UCSD-AML1 (cell line): Measurements from ENCODE around the gene MCAT.
A peak's percentile ranks its signal among the peaks of the same experiment; 100 is the strongest.
"Not testable (repeated sequence)": the region's sequence is repeated elsewhere in the genome, so short reads cannot be mapped to it uniquely, and the experiment has no call there.

Source experiments
- DNase-seq: peaks from one replicate; lab custom pipeline; 2025; ENCODE audit not compliant: unreplicated experiment; lab: John Stamatoyannopoulos, UW

The MCAT gene

DNA sequence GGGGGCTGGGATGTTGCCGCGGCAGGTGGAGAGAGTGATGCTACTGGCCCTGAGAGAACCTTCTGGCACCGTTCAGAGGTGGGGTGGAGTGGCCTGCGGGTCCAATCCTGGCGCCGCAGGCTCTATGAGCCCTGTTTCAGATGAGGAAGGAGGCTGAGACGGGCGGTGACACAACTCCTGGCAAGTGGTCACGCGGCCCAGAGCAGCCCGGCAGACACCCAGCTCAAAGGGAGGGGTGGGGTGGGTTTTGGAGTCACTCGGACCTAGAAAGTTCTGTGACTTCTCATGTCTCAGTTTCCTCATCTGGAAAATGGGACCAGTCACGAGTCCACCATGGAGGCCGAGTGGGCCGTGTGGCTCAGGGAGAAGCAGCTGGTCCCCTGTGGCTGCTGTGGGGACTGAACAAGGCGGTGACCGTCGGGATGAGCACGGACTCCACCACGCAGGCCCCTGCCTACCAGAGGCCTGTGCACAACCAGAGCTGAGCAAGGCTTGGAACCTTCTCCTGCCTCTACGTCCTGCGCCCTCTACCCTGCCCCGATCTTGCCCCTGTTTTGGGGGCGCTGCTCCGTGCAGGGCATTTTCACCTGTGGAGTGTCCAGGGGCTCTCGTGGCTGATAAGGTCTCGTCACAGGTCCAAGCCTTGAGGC, 11.8 kb upstream of the MCAT start:
- DNase-seq = no peak

DNA sequence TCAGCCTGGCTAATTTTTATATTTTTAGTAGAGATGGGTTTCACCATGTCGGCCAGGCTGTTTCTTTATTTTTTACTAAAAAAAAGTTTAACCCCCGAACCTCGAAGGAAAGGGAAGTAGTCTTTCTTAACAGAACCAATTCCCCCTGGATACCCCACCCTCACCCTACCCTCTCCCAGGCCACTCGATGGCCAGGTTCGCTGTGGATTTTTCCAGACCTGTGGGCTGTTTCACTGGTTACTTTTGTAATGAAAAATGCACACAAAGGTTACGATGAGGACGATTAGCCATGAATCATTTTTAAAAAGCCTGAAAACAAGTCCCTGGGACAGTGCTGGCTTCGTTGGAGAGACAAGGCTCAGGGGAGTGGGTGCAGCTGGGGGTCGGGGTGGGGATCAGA, 10.7 kb upstream of the MCAT start:
- no peak for DNase-seq

DNA sequence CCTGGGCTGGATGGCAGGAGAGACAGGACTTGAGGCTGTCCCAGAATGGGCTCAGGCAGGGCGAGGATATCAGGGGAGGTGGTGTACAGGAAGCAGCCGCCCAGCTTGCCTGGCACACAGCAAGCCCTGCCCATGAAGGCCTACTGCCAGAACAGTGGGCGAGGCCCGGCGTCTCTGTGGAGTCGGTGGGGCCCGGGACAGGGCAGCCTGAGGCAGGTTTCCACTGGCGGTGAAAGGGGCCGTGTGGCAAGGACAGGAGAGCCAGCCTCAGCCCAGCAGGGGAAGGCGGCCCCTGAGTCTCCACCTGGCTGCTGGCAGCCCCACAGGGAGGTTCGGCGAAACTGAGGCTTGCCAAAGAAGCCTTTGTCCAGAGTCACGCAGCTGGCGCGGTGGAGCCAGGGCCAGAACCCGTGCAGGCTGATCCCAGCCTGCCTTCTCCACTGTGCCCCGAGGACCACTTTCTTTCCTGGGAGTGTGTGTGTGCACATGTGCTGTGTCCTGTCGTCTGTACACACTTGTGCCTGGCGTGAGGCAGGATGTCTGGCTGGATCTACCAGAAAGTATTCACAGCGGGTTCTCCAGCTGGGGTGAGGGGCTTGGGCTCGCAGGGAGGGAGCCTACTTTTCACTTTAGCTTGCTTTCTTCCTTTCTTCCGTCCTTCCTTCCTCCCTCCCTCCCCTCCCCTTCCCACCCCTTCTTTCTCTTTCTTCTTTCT, 9.3 kb upstream of the MCAT start:
- peak; percentile 52 for DNase-seq

DNA sequence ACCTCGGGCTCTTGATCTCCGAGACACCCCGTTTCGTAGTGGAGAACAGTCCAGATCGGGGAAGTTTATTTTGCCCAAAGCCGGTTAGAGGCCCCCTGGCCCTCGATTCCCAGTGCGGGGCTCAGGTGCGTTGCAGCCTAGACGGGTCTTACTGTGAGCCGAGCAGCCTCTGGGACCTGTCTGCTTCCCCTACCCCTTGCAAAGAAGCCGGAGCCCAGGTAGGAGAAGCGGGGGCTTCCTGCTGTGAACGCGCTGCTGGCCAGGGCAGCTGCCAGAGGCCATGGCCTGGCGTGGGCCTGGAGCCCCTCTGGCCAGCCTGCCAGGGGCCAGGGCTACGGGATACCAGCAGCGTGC, 8.8 kb upstream of the MCAT start:
- no peak for DNase-seq

DNA sequence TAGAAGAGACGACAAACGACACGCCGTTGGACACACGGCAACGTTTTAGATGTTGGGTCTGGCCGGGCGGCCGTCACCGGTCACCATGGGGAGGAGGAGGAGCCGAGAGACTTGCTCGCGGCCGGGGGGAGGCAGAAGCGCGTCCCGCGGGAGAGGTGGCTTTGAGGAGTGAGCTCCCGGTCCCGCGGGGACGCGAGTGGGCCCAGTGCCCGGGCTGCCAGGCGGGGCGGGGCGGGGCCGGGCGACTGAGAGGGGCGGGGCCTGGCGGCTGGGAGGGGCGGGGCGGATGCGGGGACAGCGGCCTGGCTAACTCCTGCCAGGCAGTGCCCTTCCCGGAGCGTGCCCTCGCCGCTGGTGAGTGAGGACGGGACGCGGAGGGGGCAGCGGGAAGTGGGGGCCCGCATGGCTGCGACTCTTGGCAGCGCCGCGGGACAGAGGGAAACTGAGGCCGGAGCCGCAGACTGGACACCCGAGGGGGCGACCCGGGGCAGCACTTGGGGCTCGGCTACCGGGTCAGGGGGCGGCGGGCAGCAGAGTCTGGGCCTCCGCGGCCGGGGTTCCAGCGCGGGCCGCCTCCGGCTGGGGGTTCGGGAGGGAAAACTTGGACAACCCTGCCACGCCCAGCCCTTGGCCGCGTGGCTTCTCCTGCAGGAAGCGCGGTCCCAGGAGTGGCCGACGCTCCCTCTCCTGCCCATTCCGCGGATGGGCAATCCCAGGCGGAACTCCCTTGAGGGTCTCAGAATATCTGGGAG, 8.2 kb upstream of the MCAT start, which contains the start of gene TSPO:
TSPO (plus strand) TSS at position 309 of the 752 bp plus-strand sequence. CDS start 7,680 bp downstream, outside the sequence.
- peak; percentile 62 for DNase-seq

DNA sequence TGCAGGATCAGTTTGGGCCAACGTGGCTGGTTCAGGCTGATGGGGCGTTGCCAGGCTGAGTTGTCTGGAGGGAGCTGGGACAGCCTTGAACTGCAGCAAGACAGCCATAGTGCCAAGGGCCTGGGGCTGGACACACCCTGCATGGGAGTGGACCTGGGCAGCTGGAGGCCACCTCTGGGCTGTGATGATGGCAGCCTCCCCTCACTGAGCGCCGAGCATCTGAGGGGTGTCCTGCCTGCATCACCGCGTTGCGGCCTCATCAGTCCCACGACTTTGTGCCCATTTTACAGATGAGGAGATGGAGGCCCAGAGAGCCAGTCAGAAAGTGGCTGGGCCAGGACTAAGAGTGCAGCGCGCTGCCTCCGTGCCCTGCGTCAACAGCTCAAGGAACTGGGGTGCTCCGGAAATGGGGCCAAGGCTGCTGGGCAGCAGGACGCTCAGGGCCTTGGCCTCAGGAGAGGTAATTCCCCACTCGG, 7.6 kb upstream of the MCAT start:
- DNase-seq = no peak

DNA sequence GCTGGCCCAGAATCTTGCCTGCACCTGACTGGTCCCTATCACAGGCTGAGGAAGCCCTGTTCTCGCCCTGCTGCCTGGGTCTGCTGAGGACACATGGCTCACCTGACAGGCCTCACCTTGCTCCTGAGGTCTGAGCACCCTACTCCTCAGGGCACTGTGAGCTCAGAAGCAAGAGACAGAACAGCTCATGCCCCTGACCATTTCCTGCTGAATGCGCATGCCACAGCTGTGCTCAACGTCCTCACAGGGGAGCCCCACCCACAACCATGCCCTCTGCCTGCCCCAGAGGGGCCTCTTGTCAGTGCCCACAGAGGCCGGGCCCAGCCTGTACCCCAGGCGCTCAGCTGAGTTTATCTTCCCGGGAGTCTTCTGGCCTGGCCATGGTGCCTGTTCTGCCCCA, 5.4 kb upstream of the MCAT start:
- no peak for DNase-seq

DNA sequence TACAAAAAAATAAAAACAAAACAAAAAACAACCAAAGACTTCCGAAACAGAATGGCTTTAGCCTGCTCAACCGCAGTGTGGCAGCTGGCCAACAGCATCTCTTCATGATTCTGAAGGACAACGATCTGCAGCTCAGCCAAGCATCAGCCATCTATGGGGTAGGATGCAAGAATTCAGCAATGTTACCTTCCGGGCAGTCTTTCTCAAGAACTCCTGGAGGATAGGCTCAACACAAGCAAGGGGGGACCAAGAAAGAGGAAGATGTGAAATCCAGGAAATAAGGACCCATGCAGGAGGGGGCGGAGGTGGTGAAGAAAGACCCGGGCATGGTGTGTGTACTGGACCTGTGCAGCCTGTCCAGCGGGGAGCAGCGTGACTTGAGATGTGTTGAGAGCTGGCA, 4.6 kb upstream of the MCAT start:
- DNase-seq = no peak

DNA sequence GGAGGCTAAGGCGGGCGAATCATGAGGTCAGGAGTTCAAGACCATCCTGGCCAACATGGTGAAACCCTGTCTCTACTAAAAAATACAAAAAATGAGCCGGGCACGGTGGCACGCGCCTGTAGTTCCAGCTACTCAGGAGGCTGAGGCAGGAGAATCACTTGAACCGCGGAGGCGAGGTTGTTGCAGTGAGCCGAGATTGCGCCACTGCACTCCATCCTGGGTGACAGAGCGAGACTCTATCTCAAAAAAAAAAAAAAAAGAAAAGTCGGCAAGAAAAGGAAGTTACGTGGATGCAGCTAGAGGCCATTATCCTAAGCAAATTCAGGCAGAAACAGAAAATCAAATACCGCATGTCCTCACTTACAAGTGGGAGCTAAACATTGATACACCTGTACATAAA, 3.1 kb upstream of the MCAT start:
- DNase-seq = not testable (repeated sequence)

DNA sequence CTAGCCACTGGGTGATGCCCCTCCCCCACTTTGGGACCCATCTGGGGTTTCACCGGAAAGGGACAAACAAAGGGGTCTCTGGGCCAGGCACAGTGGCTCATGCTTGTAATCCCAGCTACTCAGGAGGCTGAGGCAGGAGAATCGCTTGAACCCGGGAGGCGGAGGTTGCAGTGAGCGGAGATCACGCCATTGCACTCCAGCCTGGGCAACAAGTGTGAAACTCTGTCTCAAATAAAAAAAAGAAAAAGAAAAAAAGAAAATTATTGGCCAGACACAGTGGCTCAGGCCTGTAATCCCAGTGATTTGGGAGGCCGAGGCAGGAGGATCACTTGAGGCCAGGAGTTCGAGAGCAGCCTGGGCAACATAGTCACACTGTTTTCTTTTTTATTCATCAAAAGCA, 2.2 kb upstream of the MCAT start:
- DNase-seq = not testable (repeated sequence)

DNA sequence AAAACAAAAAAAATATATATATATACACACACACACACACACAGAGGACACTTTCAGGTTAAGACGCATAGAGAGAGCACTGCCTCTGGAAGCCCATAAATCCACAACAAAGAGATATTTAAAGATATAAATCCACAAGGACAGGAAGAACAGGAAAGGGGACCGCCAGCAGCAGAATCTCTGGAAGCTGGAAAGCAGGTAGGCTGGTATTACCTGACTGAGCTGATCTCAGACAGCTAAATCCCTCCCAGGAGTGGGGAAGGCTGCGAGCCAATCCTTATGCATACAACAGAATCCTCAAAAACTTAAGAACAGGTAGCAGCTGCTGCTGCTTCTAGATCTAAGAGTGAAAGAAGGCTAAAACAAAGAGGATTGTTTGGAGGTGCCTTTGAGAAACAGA, 1.8 kb upstream of the MCAT start:
- no peak for DNase-seq

DNA sequence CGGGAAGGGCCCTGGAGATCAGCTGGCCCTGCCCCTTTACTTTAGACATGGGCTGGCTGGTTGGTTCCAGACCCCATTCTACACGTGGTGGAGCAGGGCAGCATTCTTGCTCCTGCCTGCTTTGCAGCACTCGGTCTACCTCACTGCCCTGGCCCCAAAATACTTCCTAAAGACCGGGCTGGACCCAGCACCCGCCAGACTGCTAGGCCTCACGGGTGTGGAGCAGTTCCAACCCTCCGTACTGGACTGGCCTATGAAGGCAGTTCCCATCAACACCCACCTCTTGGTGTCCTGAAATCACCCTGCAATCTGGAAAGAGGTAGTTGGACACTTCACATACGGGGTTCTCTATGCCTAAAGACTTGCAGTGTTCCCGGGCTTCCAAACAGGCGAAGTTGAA, 6.4 kb downstream of the MCAT start:
- DNase-seq = no peak

DNA sequence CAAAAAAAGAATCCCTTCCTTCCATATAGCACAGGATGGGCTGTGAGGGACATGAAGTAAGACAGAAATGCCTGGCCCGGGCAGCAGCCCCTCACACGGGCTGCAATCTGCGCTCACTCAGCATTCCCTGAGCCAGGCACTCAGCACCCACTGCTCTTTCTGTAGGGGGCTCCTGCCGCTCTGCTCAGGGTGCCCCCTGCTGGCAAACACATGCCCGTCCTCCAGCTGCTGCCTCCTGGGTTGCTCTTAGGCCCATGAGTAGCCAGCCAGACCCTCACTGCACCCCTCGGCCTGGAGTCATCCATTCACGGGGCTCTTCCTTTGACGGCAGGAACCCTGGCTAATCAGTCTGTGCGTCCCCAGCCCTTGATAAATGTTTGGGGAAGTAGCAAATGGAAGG, 6.9 kb downstream of the MCAT start:
- peak; percentile 69 for DNase-seq

DNA sequence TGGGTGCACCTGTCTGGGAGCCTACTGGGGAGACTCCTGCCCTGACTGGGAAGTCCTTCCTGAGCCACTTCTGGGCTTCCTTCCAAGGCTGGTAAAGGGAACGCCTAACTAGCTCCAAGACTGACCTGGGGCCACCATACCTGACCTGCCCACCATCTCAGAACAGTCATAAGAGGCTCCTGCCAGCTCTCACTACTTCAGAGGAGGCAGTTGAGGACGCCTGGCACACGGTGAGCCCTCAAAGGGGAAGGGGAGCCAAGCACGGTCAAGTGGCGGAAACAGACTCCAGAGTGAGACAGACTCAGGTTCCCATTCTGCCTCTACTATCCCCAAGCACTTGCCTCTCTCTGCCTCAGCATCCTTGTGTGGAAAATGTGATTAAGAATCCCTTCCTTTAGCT, 7.6 kb downstream of the MCAT start:
- no peak for DNase-seq

DNA sequence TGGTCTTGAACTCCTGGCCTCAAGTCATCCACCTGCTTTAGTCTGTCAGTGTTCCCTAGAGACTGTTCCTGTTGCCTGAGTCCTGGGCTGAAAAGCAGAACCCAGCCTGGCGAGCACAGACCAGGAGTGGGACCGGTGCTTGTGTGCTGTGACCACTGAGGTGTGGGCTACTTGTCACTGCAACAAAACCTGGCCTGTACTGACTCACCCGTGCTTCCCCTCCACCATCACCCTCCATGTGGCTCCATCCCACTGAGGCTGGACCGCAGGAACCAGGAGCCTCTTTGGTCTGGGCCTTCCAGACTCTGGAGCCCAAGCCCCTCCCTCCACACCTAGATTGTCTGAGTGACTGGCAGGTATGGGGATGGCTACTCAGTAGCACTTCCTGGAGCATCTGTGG, 8.6 kb downstream of the MCAT start:
- no peak for DNase-seq

DNA sequence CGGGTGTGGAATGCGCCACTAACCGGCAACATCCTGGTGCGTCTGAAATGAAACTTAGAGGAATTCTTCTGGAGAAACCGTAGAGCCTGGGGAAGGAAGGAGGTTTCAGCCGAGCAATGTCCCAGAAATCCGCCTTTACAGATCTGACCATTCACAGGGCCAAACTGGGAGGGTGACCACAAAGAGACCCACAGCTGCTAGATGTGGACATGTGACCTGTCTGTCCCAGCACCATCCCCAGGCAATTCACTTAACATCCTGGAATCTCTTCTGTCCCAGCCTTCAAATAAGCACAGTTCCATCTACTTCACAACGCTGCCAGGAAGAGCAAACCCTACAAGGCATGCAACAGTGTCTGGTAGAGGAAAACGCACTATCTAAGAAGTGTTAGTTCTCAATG, 9.8 kb downstream of the MCAT start:
- DNase-seq = no peak

DNA sequence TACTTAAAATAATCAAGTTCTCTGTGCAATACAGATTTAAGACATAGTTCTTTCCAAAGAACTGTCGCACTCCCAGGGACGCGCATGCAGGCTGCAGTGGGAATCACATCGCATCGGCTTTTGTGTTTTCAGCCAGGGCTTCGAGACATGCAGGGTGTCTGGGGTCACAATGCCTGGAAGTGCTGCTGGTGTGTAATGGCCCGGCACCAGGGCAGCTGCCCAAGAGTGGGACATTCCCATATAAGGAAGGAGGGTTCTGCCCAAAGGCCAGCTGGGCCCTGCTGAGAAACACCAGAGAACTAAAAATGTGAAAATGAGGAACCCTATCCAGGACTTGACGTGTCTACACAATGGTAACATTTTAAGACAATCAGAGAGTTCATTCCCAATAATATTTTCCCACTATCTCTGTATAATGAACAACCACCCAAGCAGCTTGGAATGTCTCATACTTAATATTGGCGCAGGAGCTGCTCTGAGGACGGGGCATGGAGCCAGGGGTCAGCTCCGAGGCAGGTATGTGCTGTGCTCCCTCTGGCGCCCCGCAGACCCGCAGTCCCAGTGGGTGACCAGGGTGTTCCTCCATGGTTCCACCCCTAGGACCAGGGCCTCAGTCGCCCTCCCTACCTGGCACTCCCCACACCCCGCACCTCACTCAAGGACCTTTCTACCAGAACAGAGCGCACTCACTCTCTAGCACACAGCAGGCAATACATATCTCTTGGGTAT, 11.3 kb downstream of the MCAT start:
- DNase-seq = no peak

DNA sequence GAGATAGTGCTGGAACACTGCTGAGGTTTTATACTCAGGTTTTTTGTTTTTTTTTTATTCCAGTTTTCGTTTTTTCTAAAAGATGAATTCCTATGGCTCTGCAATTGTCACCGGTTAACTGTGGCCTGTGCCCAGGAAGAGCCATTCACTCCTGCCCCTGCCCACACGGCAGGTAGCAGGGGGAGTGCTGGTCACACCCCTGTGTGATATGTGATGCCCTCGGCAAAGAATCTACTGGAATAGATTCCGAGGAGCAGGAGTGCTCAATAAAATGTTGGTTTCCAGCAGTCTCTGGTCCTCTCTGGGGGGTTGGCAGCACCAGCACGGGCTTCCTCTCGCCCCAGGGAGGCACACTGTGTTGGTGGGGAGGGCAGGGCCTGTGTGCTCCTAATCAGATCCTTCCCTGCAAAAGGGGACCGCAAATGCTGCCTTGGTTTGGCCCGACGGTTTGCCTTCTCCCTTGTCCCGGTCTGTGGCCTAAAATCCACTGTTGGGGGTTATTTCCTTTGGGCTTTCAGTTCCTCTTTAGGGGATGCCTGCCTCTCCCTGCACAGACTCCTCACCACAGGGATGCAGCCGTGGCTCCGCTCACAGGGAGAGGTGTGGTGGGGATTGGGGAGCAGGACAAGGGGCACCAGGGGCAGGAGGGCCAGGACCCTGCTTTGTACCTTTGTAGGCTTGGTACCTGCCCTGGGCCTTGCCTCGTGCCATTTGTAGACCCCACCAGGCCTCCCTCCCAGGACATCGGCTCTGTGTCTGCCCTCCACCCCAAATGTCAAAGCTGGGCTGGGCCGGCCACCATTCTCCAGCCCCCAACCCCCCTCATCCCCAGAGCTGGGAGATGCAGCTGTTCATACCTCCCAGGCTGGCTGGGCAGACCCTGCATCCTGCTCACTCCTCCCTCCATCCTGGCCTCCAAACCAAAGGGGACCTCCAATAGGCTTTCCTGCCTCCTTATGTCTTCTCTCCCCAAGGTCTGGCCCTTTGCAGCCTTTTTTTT, 13.5 kb downstream of the MCAT start:
- peak; percentile 37 for DNase-seq

DNA sequence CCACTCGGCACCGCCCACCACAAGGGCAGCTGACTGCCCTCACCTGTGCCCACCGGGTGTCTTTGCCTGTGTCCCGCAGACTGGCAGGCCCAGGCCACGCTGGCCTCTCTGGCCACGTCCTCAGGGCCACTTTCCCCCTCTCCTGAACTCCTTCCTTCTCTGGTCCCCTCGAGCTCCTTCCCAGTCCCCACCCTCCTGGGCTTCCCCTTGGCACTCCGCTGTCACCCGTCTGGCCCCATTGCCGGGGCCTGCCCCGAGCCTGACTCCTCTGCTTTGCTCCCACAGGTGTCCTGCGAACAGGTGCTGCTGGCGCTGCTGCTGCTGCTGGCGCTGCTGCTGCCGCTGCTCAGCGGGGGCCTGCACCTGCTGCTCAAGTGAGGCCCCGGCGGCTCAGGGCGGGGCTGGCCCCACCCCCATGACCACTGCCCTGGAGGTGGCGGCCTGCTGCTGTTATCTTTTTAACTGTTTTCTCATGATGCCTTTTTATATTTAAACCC, 14.2 kb downstream of the MCAT start:
- DNase-seq = no peak

DNA sequence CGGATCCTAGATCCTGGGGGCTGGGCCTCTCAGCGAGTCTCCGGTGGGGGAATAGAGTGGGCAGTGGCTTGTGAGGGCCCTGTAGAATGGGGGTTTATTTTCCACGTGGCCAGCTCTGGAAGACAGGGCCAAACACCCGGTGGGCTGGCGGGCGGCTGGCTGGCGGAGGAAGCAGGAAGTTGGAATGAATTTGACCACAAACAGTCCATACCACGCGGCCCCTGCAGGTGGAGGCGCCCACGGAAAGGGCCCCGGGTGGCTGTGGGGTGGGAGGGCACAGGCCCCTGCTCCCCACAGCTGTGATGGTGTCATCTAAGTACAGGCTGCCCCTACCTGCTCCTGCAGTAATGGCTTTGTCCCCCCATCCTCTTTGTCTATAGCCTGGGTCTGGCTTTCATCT, 15.1 kb downstream of the MCAT start:
- DNase-seq = peak; percentile 59
